Activated CD4-positive, alpha-beta memory T cell treated with anti-CD3 and anti-CD28 coated beads for 36 hours (primary cell): Measurements from ENCODE around the gene SPEM1. TPM values are rescaled to one million over a fixed set of nuclear protein-coding genes. Genes with fewer than 3 reads are reported as not detected.

Experiments
- CTCF ChIA-PET: fragments of 350-600 bp; sonication (Branson Sonifier 250); formaldehyde crosslinking; loops from one replicate; lab custom pipeline; 2021; ENCODE audit warnings: antibody characterized with exemption, inconsistent platforms; lab: Charles Lee
- POLR2A ChIA-PET: fragments of 350-600 bp; sonication (Branson Sonifier 250); formaldehyde crosslinking; loops from one replicate; lab custom pipeline; 2021; ENCODE audit warnings: antibody characterized with exemption; lab: Charles Lee
- DNase-seq: peaks from one replicate; pipeline ENCODE4 v3.0.0-alpha.2; 2020
- H3K27ac Mint-ChIP-seq: one replicate; pipeline ENCODE4 v1.8.0; 2021; ENCODE audit warnings: mixed read lengths
- H3K27me3 Mint-ChIP-seq: one replicate; pipeline ENCODE4 v1.8.0; 2021; ENCODE audit warnings: mixed read lengths
- H3K36me3 Mint-ChIP-seq: one replicate; pipeline ENCODE4 v1.8.0; 2021; ENCODE audit warnings: mixed read lengths
- H3K4me1 Mint-ChIP-seq: one replicate; pipeline ENCODE4 v1.8.0; 2021; ENCODE audit warnings: low read depth, mixed read lengths
- H3K4me3 Mint-ChIP-seq: one replicate; pipeline ENCODE4 v1.8.0; 2021; ENCODE audit warnings: mild to moderate bottlenecking, mixed read lengths
- H3K9me3 Mint-ChIP-seq: one replicate; pipeline ENCODE4 v1.8.0; 2021; ENCODE audit warnings: mixed read lengths
- intact Hi-C: fragments of 100-400 bp; cut with micrococcal nuclease; formaldehyde crosslinking; loops from one replicate; pipeline ENCODE4 v1.15.1; 2023
- total RNA-seq, 2 experiments: library from RNA; stranded (reverse); gene quantifications; one replicate each; pipeline ENCODE4 v1.2.3, GENCODE V29; 2021

The SPEM1 gene
- not detected for total RNA-seq

DNA sequence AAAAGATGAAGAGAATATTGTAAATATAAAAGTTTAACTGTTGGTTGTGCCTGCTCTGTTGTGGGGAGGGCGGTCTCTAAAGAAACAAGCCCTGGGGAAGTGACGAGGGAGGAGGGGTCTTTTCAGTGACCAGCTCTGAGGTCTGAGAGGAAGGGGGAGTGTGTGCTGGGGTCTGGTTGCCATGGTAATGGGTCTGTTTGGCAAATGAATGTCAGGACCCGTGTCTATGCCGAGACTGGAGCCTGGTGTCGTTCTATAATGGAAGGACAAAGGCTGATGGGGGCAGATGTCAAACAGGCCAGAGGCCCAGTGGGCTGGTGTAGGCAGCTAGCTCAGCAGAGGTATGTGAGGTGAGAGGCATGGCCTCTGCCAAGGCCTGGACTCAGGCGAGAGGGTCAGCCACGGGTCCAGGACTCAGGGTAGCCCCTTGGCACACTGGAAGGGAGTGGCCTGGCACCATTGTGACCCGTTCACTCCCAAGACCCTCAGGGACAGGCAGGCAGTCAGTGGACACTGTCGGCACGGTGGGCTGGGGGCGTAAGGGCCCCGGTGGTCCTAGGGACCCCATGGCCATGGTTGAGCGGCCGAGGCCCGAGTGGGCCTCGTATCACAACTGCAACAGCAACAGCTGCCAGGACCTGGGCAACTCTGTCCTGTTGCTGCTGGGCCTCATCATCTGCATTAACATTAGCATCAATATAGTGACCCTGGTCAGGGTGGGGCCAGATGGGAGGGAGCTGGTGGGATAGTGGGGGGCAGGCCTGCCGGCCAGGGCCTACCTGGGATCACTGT is at the start of gene SPEM1:
TSS of gene SPEM1 (plus strand) at position 506 of the 792 bp plus-strand sequence. CDS start at position 567, 61 bp downstream.
- Mint-ChIP-seq H3K4me3 (no peak within 1 kb of the TSS), H3K9me3 (no peaks in the 10 kb centered on the region), H3K4me1 (no peaks in the 10 kb centered on the region), H3K27ac (no peak within 1 kb of the TSS), H3K36me3 (no peaks in the 10 kb centered on the region), H3K27me3 (no peaks in the 10 kb centered on the region)
- intact Hi-C loops, result no loop called here
- DNase-seq, result no peak
- ChIA-PET POLR2A (no interaction called here), CTCF (interaction anchor here (1.3 kb wide), 1 partner anchor 64 kb away, joined by 4 read pairs; no protein-coding TSS in a partner anchor)

GRCh38 chr17:7370853-7371252 is 49.3 kb upstream of the SPEM1 start:
- Mint-ChIP-seq H3K27me3 (no peaks in the 10 kb centered on the region), H3K9me3 (no peaks in the 10 kb centered on the region), H3K36me3 (no peaks in the 10 kb centered on the region), H3K4me1 (no peaks in the 10 kb centered on the region), H3K4me3 (no peak overlapping the region), H3K27ac (no peak overlapping the region)
- intact Hi-C loops, result no loop called here
- no peak for DNase-seq
- POLR2A ChIA-PET, result interaction anchor here (0.6 to 0.8 kb wide), 3 partner anchors 10 to 205 kb away, joined by 3 read pairs; partner anchors contain the start of gene TNK1
- CTCF ChIA-PET, result interaction anchor here (0.7 to 0.8 kb wide), 2 partner anchors 16 to 177 kb away, joined by 3 read pairs; partner anchors contain the start of gene TMEM95

- H3K27ac Mint-ChIP-seq, result no peak overlapping the region
Observed at GRCh38 chr17:7374353-7374752, 45.8 kb upstream of the SPEM1 start.

GRCh38 chr17:7379134-7379533 is 41.0 kb upstream of the SPEM1 start:
- Mint-ChIP-seq H3K4me3 (no peak overlapping the region), H3K36me3 (no peaks in the 10 kb centered on the region), H3K9me3 (peaks cover 5% of the 10 kb centered on the region), H3K27me3 (peaks cover 30% of the 10 kb centered on the region), H3K27ac (no peak overlapping the region), H3K4me1 (peaks cover 2% of the 10 kb centered on the region)
- ChIA-PET CTCF (no interaction called here), POLR2A (no interaction called here)
- DNase-seq, result no peak
- intact Hi-C loops, result no loop called here

More at GRCh38 chr17:7374353-7374752, 45.8 kb upstream of the SPEM1 start:
- H3K27me3 Mint-ChIP-seq, result peaks cover 5% of the 10 kb centered on the region
- H3K4me1 Mint-ChIP-seq, result no peaks in the 10 kb centered on the region
- H3K4me3 Mint-ChIP-seq, result no peak overlapping the region
- ChIA-PET CTCF (interaction anchor here (0.8 to 3.1 kb wide), 2 partner anchors 19 to 186 kb away, joined by 3 to 14 read pairs; partner anchors contain the start of gene TMEM95), POLR2A (no interaction called here)
- DNase-seq, result no peak
- intact Hi-C loops, result no loop called here
- H3K36me3 Mint-ChIP-seq, result no peaks in the 10 kb centered on the region
- peaks cover 4% of the 10 kb centered on the region for H3K9me3 Mint-ChIP-seq

DNA sequence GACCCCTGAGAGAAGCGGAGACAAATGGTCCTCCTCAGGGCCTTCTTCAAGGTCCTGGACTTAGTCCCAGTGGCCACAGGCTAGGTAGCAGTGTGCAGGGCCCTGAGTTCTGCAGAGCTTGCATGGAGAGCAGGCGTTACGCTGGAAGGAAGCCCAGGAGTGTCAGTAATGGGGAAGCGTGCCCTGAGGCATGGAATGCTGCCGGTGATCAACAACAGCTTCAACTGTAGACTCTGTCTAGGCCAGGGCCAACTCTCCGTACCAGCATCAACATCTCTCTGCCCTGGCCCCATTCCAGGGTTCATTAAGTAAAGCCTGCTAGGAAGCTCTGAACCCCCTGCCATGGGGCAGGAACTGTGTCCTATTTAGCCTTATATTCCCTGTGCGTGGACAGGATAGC is 39.8 kb upstream of the SPEM1 start:
- POLR2A ChIA-PET, result interaction anchor here (0.9 kb wide), 1 partner anchor 10 kb away, joined by 3 read pairs; no protein-coding TSS in a partner anchor

GRCh38 chr17:7380855-7381683 is 39.1 kb upstream of the SPEM1 start, which contains the start of gene TNK1:
Gene TNK1, plus strand, starts transcription at chr17:7381089. Its CDS starts 1,838 bp downstream, at chr17:7382927.
- Mint-ChIP-seq H3K27me3 (peaks cover 30% of the 10 kb centered on the region), H3K27ac (no peak within 1 kb of the TSS), H3K36me3 (no peaks in the 10 kb centered on the region), H3K4me1 (peaks cover 6% of the 10 kb centered on the region), H3K9me3 (peaks cover 5% of the 10 kb centered on the region), H3K4me3 (no peak within 1 kb of the TSS)
- no peak for DNase-seq
- POLR2A ChIA-PET, result interaction anchor here (0.9 kb wide), 1 partner anchor 10 kb away, joined by 3 read pairs; no protein-coding TSS in a partner anchor
- CTCF ChIA-PET, result interaction anchor here (1.3 kb wide), 1 partner anchor 25 kb away, joined by 3 read pairs; no protein-coding TSS in a partner anchor
- intact Hi-C loops, result no loop called here

More for the DNA sequence above, 39.8 kb upstream of the SPEM1 start:
- Mint-ChIP-seq H3K4me1 (peaks cover 6% of the 10 kb centered on the region), H3K27me3 (peaks cover 30% of the 10 kb centered on the region), H3K36me3 (no peaks in the 10 kb centered on the region), H3K4me3 (no peak overlapping the region), H3K9me3 (peaks cover 5% of the 10 kb centered on the region), H3K27ac (no peak overlapping the region)
- CTCF ChIA-PET, result interaction anchor here (1.3 kb wide), 1 partner anchor 25 kb away, joined by 3 read pairs; no protein-coding TSS in a partner anchor
- DNase-seq, result no peak
- intact Hi-C loops, result no loop called here

DNA sequence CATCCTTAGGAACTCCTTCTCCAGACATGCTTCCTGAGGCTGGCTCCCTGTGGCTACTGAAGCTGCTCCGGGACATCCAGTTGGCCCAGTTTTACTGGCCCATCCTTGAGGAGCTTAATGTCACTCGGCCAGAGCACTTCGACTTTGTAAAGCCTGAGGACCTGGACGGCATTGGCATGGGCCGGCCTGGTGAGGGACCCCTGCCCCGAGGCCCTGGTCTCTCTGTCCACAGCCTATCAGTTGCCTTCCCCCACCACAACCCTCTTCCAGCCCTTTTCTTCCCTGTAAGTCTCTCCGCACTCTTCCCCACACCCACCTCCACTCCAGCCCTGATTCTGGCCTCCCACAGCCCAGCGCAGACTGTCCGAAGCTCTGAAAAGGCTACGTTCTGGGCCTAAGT is 37.2 kb upstream of the SPEM1 start:
- peaks cover 5% of the 10 kb centered on the region for H3K9me3 Mint-ChIP-seq
- H3K27me3 Mint-ChIP-seq, result peaks cover 29% of the 10 kb centered on the region
- intact Hi-C loops, result no loop called here
- H3K36me3 Mint-ChIP-seq, result no peaks in the 10 kb centered on the region
- ChIA-PET CTCF (interaction anchor here (0.7 kb wide), 1 partner anchor 21 kb away, joined by 3 read pairs; the partner anchor contains the start of gene TMEM256), POLR2A (interaction anchor here (1.0 kb wide), 1 partner anchor 131 kb away, joined by 3 read pairs; no protein-coding TSS in a partner anchor)
- H3K4me3 Mint-ChIP-seq, result peak overlapping the region; percentile 3
- DNase-seq, result no peak
- no peak overlapping the region for H3K27ac Mint-ChIP-seq
- H3K4me1 Mint-ChIP-seq, result peaks cover 6% of the 10 kb centered on the region

DNA sequence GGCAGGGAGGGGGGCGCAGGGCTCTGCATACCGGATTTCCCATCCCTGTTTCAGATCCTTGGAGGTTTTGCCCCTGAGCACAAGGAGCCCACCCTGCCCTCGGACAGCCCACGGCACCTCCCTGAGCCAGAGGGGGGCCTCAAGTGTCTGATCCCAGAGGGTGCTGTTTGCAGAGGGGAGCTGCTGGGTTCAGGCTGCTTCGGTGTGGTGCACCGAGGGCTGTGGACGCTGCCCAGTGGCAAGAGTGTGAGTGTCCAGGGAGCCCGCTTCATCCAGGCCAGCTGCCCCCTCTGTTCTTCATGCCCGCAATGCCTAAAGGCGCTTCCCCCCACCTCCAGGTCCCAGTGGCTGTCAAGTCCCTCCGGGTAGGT is 36.8 kb upstream of the SPEM1 start:
- Mint-ChIP-seq H3K27me3 (peaks cover 29% of the 10 kb centered on the region), H3K4me1 (peaks cover 6% of the 10 kb centered on the region), H3K27ac (no peak overlapping the region), H3K4me3 (peak overlapping the region; percentile 17), H3K36me3 (no peaks in the 10 kb centered on the region), H3K9me3 (peaks cover 5% of the 10 kb centered on the region)
- no peak for DNase-seq
- ChIA-PET POLR2A (interaction anchor here (0.5 to 1.0 kb wide), 2 partner anchors 130 to 297 kb away, joined by 3 read pairs; no protein-coding TSS in a partner anchor), CTCF (interaction anchor here (0.7 kb wide), 1 partner anchor 20 kb away, joined by 3 read pairs; the partner anchor contains the start of gene TMEM256)
- intact Hi-C loops, result no loop called here

GRCh38 chr17:7383742-7384488 is 36.2 kb upstream of the SPEM1 start:
- CTCF ChIA-PET, result interaction anchor here (0.7 to 1.6 kb wide), 5 partner anchors 12 to 88 kb away, joined by 3 to 4 read pairs (median 3); partner anchors contain the start of gene TMEM256
- H3K27ac Mint-ChIP-seq, result peak overlapping the region; percentile 61
- POLR2A ChIA-PET, result interaction anchor here (0.5 to 0.8 kb wide), 3 partner anchors 20 to 296 kb away, joined by 3 to 4 read pairs (median 3); partner anchors contain the start of gene TMEM256
- DNase-seq, result peak; percentile 84
- peaks cover 5% of the 10 kb centered on the region for H3K9me3 Mint-ChIP-seq
- peaks cover 29% of the 10 kb centered on the region for H3K27me3 Mint-ChIP-seq
- H3K36me3 Mint-ChIP-seq, result no peaks in the 10 kb centered on the region
- intact Hi-C loops, result no loop called here
- peaks cover 6% of the 10 kb centered on the region for H3K4me1 Mint-ChIP-seq
- peak overlapping the region; percentile 74 for H3K4me3 Mint-ChIP-seq

DNA sequence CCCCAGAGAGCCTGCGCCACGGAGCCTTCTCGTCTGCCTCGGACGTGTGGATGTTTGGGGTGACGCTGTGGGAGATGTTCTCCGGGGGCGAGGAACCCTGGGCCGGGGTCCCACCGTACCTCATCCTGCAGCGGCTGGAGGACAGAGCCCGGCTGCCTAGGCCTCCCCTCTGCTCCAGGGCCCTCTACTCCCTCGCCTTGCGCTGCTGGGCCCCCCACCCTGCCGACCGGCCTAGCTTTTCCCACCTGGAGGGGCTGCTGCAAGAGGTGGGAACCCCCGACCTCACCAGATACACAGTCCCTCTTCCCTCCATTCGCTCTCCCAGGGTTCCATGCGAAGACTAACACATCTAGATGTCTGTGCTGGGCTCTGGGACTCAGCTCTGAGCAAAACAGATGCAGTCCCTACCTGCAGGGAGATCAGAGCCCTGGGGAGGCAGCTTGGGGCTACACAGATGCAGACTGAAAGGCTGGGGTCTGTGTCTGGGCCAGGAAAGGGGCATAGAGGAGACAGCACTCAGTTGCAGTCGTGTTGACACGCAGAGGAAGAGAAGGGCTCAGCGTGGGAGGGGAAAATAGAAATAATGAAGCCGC is 35.5 kb upstream of the SPEM1 start:
- intact Hi-C loops, result no loop called here
- ChIA-PET CTCF (interaction anchor here (0.9 to 1.6 kb wide), 4 partner anchors 12 to 88 kb away, joined by 3 to 4 read pairs (median 3); partner anchors contain the start of gene TMEM256), POLR2A (interaction anchor here (0.7 to 0.8 kb wide), 2 partner anchors 20 to 36 kb away, joined by 3 to 4 read pairs; partner anchors contain the start of gene TMEM256)
- Mint-ChIP-seq H3K36me3 (peaks cover 3% of the 10 kb centered on the region), H3K27me3 (peaks cover 23% of the 10 kb centered on the region), H3K4me3 (peak overlapping the region; percentile 74), H3K9me3 (no peaks in the 10 kb centered on the region), H3K4me1 (peaks cover 9% of the 10 kb centered on the region), H3K27ac (peak overlapping the region; percentile 61)
- no peak for DNase-seq
